Gastrocnemius medialis (tissue), 4 donors: ENCODE data around the gene CPNE5. TPM values are rescaled to one million over a fixed set of nuclear protein-coding genes. Genes with fewer than 3 reads are reported as not detected.

ENCODE experiments used
- ATAC-seq, 2 donors: fragments of 150-250 bp; one replicate each; pipeline ENCODE4 v1.9.1; 2016
- DNase-seq, 2 donors: peaks; one replicate each; pipeline ENCODE4 v3.0.0-alpha.2; 2019
- H3K27ac ChIP-seq, 4 donors: fragments of 200-600 bp; sonication (generic); 1 replicate in 1 of 4; 2 replicates in 3 of 4; pipeline ENCODE4 v1.5.1; 2016 to 2018; ENCODE audit warnings: mild to moderate bottlenecking in 2 of 4, moderate library complexity in 1 of 4
- H3K27me3 ChIP-seq, 3 donors: fragments of 200-600 bp; sonication (generic) in 2 of 3; 1 replicate in 1 of 3; 2 replicates in 2 of 3; pipeline versions ENCODE4 v1.5.1 to v1.6.0; 2016 to 2019; ENCODE audit warnings: mild to moderate bottlenecking in 1 of 3, moderate library complexity in 1 of 3
- H3K36me3 ChIP-seq, 2 donors: fragments of 200-600 bp; sonication (generic) in 1 of 2; one replicate each; pipeline ENCODE4 v1.5.1; 2017 to 2018
- H3K4me1 ChIP-seq, 2 donors: fragments of 200-600 bp; sonication (generic) in 1 of 2; one replicate each; pipeline ENCODE4 v1.5.1; 2016 to 2017; ENCODE audit warnings: mild to moderate bottlenecking in 2 of 2
- H3K4me3 ChIP-seq, 4 donors: fragments of 200-600 bp; sonication (generic) in 3 of 4; 1 replicate in 1 of 4; 2 replicates in 3 of 4; pipeline ENCODE4 v1.5.1; 2016 to 2019; ENCODE audit warnings: mild to moderate bottlenecking in 2 of 4
- H3K9me3 ChIP-seq, 3 donors: fragments of 200-600 bp; sonication (generic) in 2 of 3; 1 replicate in 1 of 3; 2 replicates in 2 of 3; pipeline ENCODE4 v1.5.1; 2016 to 2019
- POLR2A ChIP-seq, 2 donors: fragments of 450-650 bp; IDR thresholded peaks; one replicate each; pipeline ENCODE4 v1.6.1; 2017; ENCODE audit warnings: antibody characterized with exemption in 2 of 2, mild to moderate bottlenecking in 2 of 2, moderate library complexity in 2 of 2
- in situ Hi-C, 4 donors: fragments of 200-750 bp; cut with MboI; loops; one replicate each; pipeline versions ENCODE4 v1.15.0 to v1.8.0; 2017; ENCODE audit warnings: low sequenced_read_pairs in 4 of 4
- intact Hi-C: fragments of 100-400 bp; cut with DNase I; formaldehyde crosslinking; loops from one replicate; pipeline ENCODE4 v1.15.1; 2023; ENCODE audit warnings: low total_unique reads
- total RNA-seq, 4 donors: library from RNA; depleted of rRNA; stranded (reverse); fragments of >200 nt; gene quantifications; one replicate each; pipeline versions ENCODE4 v1.1.0 to v1.2.3, GENCODE V29; 2016
- TF ChIP-seq, protein P1 (sequence below), 5 experiments: fragments of 450-650 bp in 3 of 5; fragments of 200-600 bp in 2 of 5; sonication (generic) in 2 of 5; IDR thresholded peaks in 4 of 5; conservative IDR thresholded peaks in 1 of 5; 1 replicate in 4 of 5; 2 replicates in 1 of 5; pipeline ENCODE4 v1.5.1; 2016 to 2019; ENCODE audit warnings: antibody characterized with exemption in 5 of 5, mild to moderate bottlenecking in 3 of 5, moderate library complexity in 3 of 5

The CPNE5 gene
- total RNA-seq, 4 donors from 2014 or later: 0.11 TPM; not detected in 3

DNA sequence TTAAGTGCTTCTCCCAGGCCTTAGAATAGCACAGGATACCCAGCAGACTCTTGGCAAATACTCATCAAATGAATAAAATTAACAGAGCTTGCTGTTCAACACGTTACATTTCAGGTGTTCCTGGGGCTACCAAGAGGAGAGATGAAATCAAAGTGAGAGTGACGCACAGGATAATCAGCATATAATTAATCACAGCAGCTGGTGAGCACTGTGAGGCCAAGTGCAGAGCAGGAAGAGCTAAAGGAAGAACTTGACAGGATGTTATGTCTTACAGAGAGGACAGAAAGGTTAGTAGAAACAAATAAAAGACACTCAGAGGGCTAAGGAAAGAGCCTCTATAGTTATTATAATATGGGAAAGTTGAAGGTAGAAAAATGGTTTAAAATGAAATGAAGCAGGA is 26.6 kb upstream of the CPNE5 start:
- no peaks in the 10 kb centered on the region for H3K36me3 ChIP-seq
- intact Hi-C loops: no loop called here
- TF ChIP-seq, protein P1, sequence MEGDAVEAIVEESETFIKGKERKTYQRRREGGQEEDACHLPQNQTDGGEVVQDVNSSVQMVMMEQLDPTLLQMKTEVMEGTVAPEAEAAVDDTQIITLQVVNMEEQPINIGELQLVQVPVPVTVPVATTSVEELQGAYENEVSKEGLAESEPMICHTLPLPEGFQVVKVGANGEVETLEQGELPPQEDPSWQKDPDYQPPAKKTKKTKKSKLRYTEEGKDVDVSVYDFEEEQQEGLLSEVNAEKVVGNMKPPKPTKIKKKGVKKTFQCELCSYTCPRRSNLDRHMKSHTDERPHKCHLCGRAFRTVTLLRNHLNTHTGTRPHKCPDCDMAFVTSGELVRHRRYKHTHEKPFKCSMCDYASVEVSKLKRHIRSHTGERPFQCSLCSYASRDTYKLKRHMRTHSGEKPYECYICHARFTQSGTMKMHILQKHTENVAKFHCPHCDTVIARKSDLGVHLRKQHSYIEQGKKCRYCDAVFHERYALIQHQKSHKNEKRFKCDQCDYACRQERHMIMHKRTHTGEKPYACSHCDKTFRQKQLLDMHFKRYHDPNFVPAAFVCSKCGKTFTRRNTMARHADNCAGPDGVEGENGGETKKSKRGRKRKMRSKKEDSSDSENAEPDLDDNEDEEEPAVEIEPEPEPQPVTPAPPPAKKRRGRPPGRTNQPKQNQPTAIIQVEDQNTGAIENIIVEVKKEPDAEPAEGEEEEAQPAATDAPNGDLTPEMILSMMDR (IDR thresholded peaks at IDR 0.05 in 4 of 5, conservative IDR thresholded peaks at IDR 0.05 in 1 of 5): no peak
- TF ChIP-seq POLR2A (IDR thresholded peaks at IDR 0.05): no peak

DNA sequence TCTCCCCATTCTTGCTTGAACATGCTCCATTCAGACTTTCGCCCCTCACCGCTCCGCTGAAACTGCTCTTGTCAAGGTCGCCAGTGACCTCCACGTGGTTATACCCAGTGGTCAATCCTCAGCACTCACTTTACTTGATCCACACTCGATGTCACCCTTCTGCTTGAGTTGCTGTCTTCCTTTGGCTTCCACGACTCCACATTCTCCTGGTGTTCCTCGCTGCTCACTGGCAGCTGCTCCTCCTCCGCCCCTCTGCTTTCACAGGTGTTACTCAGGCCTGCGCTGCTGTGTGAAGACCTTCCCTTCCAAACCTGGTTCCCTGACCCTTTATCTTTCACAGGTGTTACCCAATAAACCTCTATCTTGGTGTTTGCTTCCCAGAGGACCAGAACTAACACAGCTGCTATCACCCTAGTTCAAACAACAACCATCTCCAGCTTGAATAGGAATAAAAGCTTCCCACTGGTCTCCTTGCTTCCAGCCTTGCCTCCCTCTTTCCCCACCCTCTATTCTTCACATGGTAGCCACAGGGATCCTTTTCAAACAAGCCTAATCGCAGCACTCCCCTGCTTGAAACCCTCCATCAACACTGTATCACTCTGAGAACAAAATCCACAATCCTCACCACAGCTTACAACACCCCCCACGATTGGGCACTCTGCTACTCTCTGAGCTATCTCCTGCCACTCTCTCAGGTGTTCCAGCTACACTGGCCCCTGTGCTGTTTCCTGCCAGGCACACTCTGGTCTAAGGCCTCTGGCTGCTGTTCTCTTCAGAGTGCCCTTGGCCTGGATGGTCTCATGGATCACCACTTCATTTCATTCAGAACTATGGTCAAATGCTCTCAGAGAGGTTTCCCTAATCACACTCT is 24.7 kb upstream of the CPNE5 start:
- H3K27me3 ChIP-seq: no peaks in the 10 kb centered on the region
- no peaks in the 10 kb centered on the region for H3K4me1 ChIP-seq
- TF ChIP-seq, protein P1 (IDR thresholded peaks at IDR 0.05 in 4 of 5, conservative IDR thresholded peaks at IDR 0.05 in 1 of 5): no peak
- TF ChIP-seq POLR2A (IDR thresholded peaks at IDR 0.05): no peak
- no peak overlapping the region for H3K27ac ChIP-seq
- in situ Hi-C loops (loop anchor here in 1 of 4 donors (25.0 kb wide), 1 partner anchor 252 kb away; no protein-coding TSS in a partner anchor), intact Hi-C loops (no loop called here)
- ATAC-seq (no peak), DNase-seq (no peak)
- no peak overlapping the region for H3K4me3 ChIP-seq
- H3K36me3 ChIP-seq: no peaks in the 10 kb centered on the region
- H3K9me3 ChIP-seq: no peaks in the 10 kb centered on the region

More for the DNA sequence above, 26.6 kb upstream of the CPNE5 start:
- no peaks in the 10 kb centered on the region for H3K27me3 ChIP-seq
- H3K4me3 ChIP-seq: no peak overlapping the region
- ATAC-seq (no peak), DNase-seq (no peak)
- in situ Hi-C loops: loop anchor here in 1 of 4 donors (25.0 kb wide), 1 partner anchor 254 kb away; no protein-coding TSS in a partner anchor
- H3K9me3 ChIP-seq: no peaks in the 10 kb centered on the region
- H3K27ac ChIP-seq: no peak overlapping the region
- no peaks in the 10 kb centered on the region for H3K4me1 ChIP-seq

DNA sequence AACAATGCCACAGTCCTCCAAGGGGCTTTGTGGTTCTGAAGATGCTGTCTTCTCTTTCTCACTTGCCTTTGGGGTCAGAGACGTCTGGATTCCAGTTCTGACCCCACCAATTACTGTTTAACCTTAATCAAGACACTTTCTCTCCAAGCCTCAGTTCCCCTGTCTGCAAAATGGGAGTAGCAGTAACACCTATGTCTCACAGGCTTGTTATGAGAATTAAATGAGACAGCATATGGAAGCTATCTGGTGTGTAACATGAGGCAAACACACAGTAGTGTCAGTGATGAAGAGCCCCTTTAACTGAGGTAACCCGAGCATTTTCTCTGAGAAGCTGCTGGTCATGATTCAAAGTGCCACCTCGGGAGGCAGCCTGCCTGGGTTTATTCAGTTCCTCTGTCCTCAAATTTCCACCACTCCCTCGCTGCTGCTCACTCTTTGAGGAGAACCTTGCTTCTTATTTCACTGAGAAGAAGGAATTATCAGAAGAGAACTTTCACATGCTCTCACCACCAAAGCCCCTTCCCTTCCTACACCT is 23.7 kb upstream of the CPNE5 start:
- Histone ChIP-seq H3K4me3 (no peak overlapping the region), H3K36me3 (no peaks in the 10 kb centered on the region), H3K9me3 (no peaks in the 10 kb centered on the region), H3K27ac (no peak overlapping the region), H3K27me3 (no peaks in the 10 kb centered on the region), H3K4me1 (no peaks in the 10 kb centered on the region)
- TF ChIP-seq, protein P1 (IDR thresholded peaks at IDR 0.05 in 4 of 5, conservative IDR thresholded peaks at IDR 0.05 in 1 of 5): no peak
- TF ChIP-seq POLR2A (IDR thresholded peaks at IDR 0.05): no peak
- intact Hi-C loops: no loop called here
- in situ Hi-C loops: loop anchor here in 1 of 4 donors (25.0 kb wide), 1 partner anchor 251 kb away; no protein-coding TSS in a partner anchor
- DNase-seq (no peak), ATAC-seq (no peak)

DNA sequence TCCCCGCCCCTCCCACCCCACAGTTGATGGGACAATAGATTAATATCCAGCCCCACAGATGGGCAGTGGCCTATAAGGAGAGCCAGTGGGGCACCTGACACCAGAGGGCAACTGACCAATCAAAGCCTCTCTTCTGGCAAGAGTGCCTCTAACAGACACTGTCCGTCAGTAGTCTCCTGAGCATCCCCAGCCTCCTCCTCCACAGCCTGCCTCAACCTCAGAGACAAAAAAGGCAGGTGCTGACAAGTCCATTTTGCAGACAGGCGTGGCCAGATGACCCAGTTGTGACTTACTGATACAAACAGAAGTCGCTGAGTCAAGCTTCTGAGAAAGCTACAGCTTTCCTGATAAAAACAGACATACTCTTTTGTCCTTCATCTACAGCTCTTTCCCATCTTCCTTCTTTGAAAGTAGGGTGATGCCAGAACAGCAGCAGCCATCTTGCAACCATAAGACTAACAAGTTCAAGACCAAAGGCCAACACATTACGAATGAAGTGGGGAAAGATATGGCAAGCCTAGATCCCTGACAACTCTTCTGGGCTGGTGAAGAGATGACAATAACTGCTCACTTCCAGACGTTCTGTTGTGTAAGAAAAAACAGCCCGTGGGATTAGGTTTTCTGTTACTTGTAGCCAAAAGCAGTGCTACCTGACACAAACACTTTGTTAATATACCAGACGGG is 23.1 kb upstream of the CPNE5 start:
- no peak overlapping the region for H3K27ac ChIP-seq
- no peak overlapping the region for H3K4me3 ChIP-seq
- TF ChIP-seq, protein P1 (IDR thresholded peaks at IDR 0.05 in 4 of 5, conservative IDR thresholded peaks at IDR 0.05 in 1 of 5): no peak
- TF ChIP-seq POLR2A (IDR thresholded peaks at IDR 0.05): no peak
- ATAC-seq: no peak
- H3K9me3 ChIP-seq: no peaks in the 10 kb centered on the region
- no peaks in the 10 kb centered on the region for H3K27me3 ChIP-seq
- no peak for DNase-seq
- intact Hi-C loops: no loop called here
- H3K4me1 ChIP-seq: no peaks in the 10 kb centered on the region
- in situ Hi-C loops: loop anchor here in 1 of 4 donors (25.0 kb wide), 1 partner anchor 250 kb away; no protein-coding TSS in a partner anchor
- no peaks in the 10 kb centered on the region for H3K36me3 ChIP-seq
